Neural cell (in vitro differentiated cells): Measurements from ENCODE around the gene RERE. TPM values are rescaled to one million over a fixed set of nuclear protein-coding genes. Genes with fewer than 3 reads are reported as not detected.
A peak's percentile ranks its signal among the peaks of the same experiment; 100 is the strongest.

ENCODE experiments used
- H2AFZ ChIP-seq: fragments of 200-600, 300-800 bp; sonication (generic), shearing (Covaris generic); 2 replicates; pipeline ENCODE4 v1.6.0; 2014; ENCODE audit warnings: low read depth, mild to moderate bottlenecking, antibody characterized with exemption, low read length, moderate library complexity
- H3F3A ChIP-seq: fragments of 200-600 bp; shearing (Covaris generic); 2 replicates; pipeline ENCODE4 v1.6.1; 2016; ENCODE audit warnings: mild to moderate bottlenecking, moderate library complexity, mixed read lengths, antibody characterized with exemption, low read length; ENCODE audit not compliant: insufficient read depth, poor library complexity, severe bottlenecking
- H3K27ac ChIP-seq: fragments of 200-600, 300-800 bp; sonication (generic), shearing (Covaris generic); 2 replicates; pipeline ENCODE4 v1.5.1; 2014; ENCODE audit warnings: mild to moderate bottlenecking, low read length, moderate library complexity
- H3K27me3 ChIP-seq: fragments of 300-800, 200-600 bp; sonication (generic), shearing (Covaris generic); 2 replicates; pipeline ENCODE4 v1.6.0; 2014; ENCODE audit warnings: mild to moderate bottlenecking, low read depth, low read length, moderate library complexity; ENCODE audit not compliant: insufficient read depth
- H3K36me3 ChIP-seq: fragments of 300-800, 200-600 bp; sonication (generic), shearing (Covaris generic); 2 replicates; pipeline ENCODE4 v1.5.1; 2014; ENCODE audit warnings: mild to moderate bottlenecking, antibody characterized with exemption, low read length, moderate library complexity; ENCODE audit not compliant: insufficient read depth
- H3K4me2 ChIP-seq: fragments of 300-800, 200-600 bp; sonication (generic), shearing (Covaris generic); 2 replicates; pipeline ENCODE4 v1.6.0; 2014; ENCODE audit warnings: mild to moderate bottlenecking, low read length
- H3K4me3 ChIP-seq: fragments of 300-800, 200-600 bp; sonication (generic), shearing (Covaris generic); 2 replicates; pipeline ENCODE4 v1.5.1; 2014; ENCODE audit warnings: mild to moderate bottlenecking, low read length, moderate library complexity
- H3K79me2 ChIP-seq: fragments of 200-600 bp; shearing (Covaris generic); replicated peaks from 2 replicates; pipeline ENCODE4 v1.6.0; 2014; ENCODE audit warnings: mild to moderate bottlenecking, low read length, moderate library complexity; ENCODE audit not compliant: insufficient read depth
- H3K9ac ChIP-seq: fragments of 300-800, 200-600 bp; sonication (generic), shearing (Covaris generic); 2 replicates; pipeline ENCODE4 v1.6.1; 2016; ENCODE audit warnings: mild to moderate bottlenecking, low read length, mixed read lengths
- H3K9me2 ChIP-seq: fragments of 200-600 bp; shearing (Covaris generic); 2 replicates; pipeline ENCODE4 v1.6.1; 2016; ENCODE audit warnings: mild to moderate bottlenecking, low read length, mixed read lengths; ENCODE audit not compliant: insufficient read depth
- H3K9me3 ChIP-seq: fragments of 200-600, 300-800 bp; sonication (generic), shearing (Covaris generic); 2 replicates; pipeline ENCODE4 v1.6.1; 2016; ENCODE audit warnings: mild to moderate bottlenecking, mixed run types, low read length, moderate library complexity, mixed read lengths
- H4K20me1 ChIP-seq: fragments of 200-600 bp; shearing (Covaris generic); 2 replicates; pipeline ENCODE4 v1.6.1; 2016; ENCODE audit warnings: mild to moderate bottlenecking, mixed run types; ENCODE audit not compliant: insufficient read depth
- EP300 ChIP-seq: fragments of 450-650 bp; conservative IDR thresholded peaks from 2 replicates; pipeline ENCODE4 v1.6.1; 2014; ENCODE audit warnings: antibody characterized with exemption, mild to moderate bottlenecking, moderate library complexity; ENCODE audit not compliant: poor library complexity, severe bottlenecking
- EZH2 ChIP-seq: fragments of 200-600, 300-800 bp; shearing (Covaris generic), sonication (generic); IDR thresholded peaks from 2 replicates; pipeline ENCODE4 v1.6.1; 2014; ENCODE audit warnings: antibody characterized with exemption, low read length, borderline replicate concordance, mild to moderate bottlenecking; ENCODE audit not compliant: insufficient read depth, poor library complexity, severe bottlenecking
- MXI1 ChIP-seq: fragments of 450-650 bp; conservative IDR thresholded peaks from 2 replicates; pipeline ENCODE4 v1.6.1; 2014; ENCODE audit warnings: antibody characterized with exemption, mild to moderate bottlenecking; ENCODE audit not compliant: poor library complexity, severe bottlenecking
- POLR2AphosphoS5 ChIP-seq: IDR thresholded peaks from 2 replicates; pipeline ENCODE4 v1.6.1; 2012
- RAD21 ChIP-seq: fragments of 450-650 bp; conservative IDR thresholded peaks from 2 replicates; pipeline ENCODE4 v1.6.1; 2014; ENCODE audit warnings: antibody characterized with exemption, mild to moderate bottlenecking, moderate library complexity
- SMC3 ChIP-seq: fragments of 450-650 bp; conservative IDR thresholded peaks from 2 replicates; pipeline ENCODE4 v1.6.1; 2014; ENCODE audit warnings: antibody characterized with exemption, mild to moderate bottlenecking, moderate library complexity; ENCODE audit not compliant: poor library complexity
- TAF1 ChIP-seq: IDR thresholded peaks from 2 replicates; pipeline ENCODE4 v1.6.1; 2012; ENCODE audit warnings: low read depth
- polyA plus RNA-seq: library from polyadenylated mRNA; depleted of rRNA; stranded (reverse); fragments of >200 nt; gene quantifications from 2 replicates; pipeline ENCODE4 v1.2.3, GENCODE V29; 2014
- TF ChIP-seq, protein P1 (sequence below): IDR thresholded peaks from 2 replicates; pipeline ENCODE4 v1.6.1; 2012; ENCODE audit warnings: borderline replicate concordance
- TF ChIP-seq, protein P2 (sequence below): fragments of 450-650 bp; IDR thresholded peaks from 2 replicates; pipeline ENCODE4 v1.5.1; 2014; ENCODE audit warnings: antibody characterized with exemption, mild to moderate bottlenecking, moderate library complexity; ENCODE audit not compliant: poor library complexity, severe bottlenecking

RERE gene
- polyA plus RNA-seq, 1 donor from 2014 or later, result 21.0 TPM

DNA sequence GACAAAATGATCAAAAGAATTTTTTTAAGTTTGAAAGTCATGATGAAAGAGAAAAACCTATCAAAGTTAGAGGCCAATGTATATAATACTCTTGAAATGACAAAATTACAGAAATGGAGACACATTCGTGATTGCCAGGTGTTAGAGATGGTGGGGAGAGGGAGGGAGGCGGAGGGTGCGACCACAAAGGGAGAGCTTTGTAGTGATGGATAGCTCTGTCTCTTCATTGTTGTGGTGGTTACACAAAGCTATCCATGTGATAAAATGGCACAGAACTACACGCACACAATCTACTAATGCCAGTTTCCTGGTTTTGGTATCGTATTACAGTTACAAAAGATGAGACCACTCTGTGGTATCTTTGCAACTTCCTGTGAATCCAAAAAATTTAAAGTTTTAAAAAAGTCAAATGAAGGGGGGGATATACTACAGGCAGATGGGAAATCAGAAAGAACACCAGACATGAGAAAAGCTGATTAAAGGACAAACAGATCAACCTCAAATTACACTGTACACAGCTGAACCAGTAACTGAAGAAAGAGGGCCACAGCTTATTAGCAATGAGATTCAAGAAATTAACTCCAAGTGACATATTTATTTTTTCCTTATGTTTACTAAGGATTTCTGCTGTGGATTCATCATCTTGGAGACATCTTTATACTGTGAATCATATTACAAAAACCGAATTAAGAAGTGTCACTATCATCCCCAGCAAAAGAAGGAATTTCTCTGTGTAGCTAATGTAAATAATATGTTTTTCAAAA is 300.5 kb downstream of the RERE start:
- Histone ChIP-seq H3K9ac (no peak overlapping the region), H3K36me3 (no peaks in the 10 kb centered on the region), H3K9me2 (no peaks in the 10 kb centered on the region), H3K4me2 (peak overlapping the region; percentile 3), H3K27me3 (no peaks in the 10 kb centered on the region), H3K27ac (peak overlapping the region; percentile 51), H3K9me3 (no peaks in the 10 kb centered on the region), H3F3A (no peaks in the 10 kb centered on the region), H2AFZ (no peak overlapping the region), H3K4me3 (peak overlapping the region; percentile 39), H3K79me2 (peaks cover 67% of the 10 kb centered on the region), H4K20me1 (no peaks in the 10 kb centered on the region)
- TF ChIP-seq EP300 (no peak), SMC3 (no peak), RAD21 (no peak), TAF1 (no peak), POLR2AphosphoS5 (no peak), MXI1 (no peak), EZH2 (no peak)
- TF ChIP-seq, protein P1, sequence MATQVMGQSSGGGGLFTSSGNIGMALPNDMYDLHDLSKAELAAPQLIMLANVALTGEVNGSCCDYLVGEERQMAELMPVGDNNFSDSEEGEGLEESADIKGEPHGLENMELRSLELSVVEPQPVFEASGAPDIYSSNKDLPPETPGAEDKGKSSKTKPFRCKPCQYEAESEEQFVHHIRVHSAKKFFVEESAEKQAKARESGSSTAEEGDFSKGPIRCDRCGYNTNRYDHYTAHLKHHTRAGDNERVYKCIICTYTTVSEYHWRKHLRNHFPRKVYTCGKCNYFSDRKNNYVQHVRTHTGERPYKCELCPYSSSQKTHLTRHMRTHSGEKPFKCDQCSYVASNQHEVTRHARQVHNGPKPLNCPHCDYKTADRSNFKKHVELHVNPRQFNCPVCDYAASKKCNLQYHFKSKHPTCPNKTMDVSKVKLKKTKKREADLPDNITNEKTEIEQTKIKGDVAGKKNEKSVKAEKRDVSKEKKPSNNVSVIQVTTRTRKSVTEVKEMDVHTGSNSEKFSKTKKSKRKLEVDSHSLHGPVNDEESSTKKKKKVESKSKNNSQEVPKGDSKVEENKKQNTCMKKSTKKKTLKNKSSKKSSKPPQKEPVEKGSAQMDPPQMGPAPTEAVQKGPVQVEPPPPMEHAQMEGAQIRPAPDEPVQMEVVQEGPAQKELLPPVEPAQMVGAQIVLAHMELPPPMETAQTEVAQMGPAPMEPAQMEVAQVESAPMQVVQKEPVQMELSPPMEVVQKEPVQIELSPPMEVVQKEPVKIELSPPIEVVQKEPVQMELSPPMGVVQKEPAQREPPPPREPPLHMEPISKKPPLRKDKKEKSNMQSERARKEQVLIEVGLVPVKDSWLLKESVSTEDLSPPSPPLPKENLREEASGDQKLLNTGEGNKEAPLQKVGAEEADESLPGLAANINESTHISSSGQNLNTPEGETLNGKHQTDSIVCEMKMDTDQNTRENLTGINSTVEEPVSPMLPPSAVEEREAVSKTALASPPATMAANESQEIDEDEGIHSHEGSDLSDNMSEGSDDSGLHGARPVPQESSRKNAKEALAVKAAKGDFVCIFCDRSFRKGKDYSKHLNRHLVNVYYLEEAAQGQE, result no peak
- TF ChIP-seq, protein P2, sequence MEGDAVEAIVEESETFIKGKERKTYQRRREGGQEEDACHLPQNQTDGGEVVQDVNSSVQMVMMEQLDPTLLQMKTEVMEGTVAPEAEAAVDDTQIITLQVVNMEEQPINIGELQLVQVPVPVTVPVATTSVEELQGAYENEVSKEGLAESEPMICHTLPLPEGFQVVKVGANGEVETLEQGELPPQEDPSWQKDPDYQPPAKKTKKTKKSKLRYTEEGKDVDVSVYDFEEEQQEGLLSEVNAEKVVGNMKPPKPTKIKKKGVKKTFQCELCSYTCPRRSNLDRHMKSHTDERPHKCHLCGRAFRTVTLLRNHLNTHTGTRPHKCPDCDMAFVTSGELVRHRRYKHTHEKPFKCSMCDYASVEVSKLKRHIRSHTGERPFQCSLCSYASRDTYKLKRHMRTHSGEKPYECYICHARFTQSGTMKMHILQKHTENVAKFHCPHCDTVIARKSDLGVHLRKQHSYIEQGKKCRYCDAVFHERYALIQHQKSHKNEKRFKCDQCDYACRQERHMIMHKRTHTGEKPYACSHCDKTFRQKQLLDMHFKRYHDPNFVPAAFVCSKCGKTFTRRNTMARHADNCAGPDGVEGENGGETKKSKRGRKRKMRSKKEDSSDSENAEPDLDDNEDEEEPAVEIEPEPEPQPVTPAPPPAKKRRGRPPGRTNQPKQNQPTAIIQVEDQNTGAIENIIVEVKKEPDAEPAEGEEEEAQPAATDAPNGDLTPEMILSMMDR, result no peak

- Histone ChIP-seq H3F3A (no peaks in the 10 kb centered on the region), H3K9me2 (no peaks in the 10 kb centered on the region), H3K79me2 (peaks cover 60% of the 10 kb centered on the region), H3K27ac (no peak overlapping the region), H2AFZ (no peak overlapping the region), H3K27me3 (no peaks in the 10 kb centered on the region), H3K9ac (no peak overlapping the region), H4K20me1 (no peaks in the 10 kb centered on the region), H3K9me3 (no peaks in the 10 kb centered on the region), H3K4me2 (no peak overlapping the region), H3K4me3 (no peak overlapping the region), H3K36me3 (no peaks in the 10 kb centered on the region)
- TF ChIP-seq, protein P1, result no peak
- no peak for TF ChIP-seq TAF1
- TF ChIP-seq SMC3, result no peak
- TF ChIP-seq, protein P2, result no peak
Observed at GRCh38 chr1:8516278-8516777, 301.1 kb downstream of the RERE start.
